ENCODE data around the gene RUFY4.

- TF ChIP-seq CTCF (IDR thresholded peaks at IDR 0.05; ENCODE audit: borderline replicate concordance, extremely low read depth, low read length, poor library complexity, severe bottlenecking), result no peak
- TF ChIP-seq EZH2 (IDR thresholded peaks at IDR 0.05; ENCODE audit: borderline replicate concordance, low read depth, low read length, severe bottlenecking), result no peak
These were observed 7.9 kb upstream of the RUFY4 start for GRCh38 chr2:218060950-218061660.

All from DND-41 (cell line).